GM18909 (cell line): Measurements from ENCODE around the gene SMARCD1.

Experiments used
- ATAC-seq: cut with Tn5 transposase; IDR thresholded peaks from one replicate; pipeline ENCODE4 v1.9.1; 2021; ENCODE audit warnings: mild to moderate bottlenecking; ENCODE audit not compliant: unreplicated experiment, poor library complexity

SMARCD1 gene

GRCh38 chr12:50056639-50056976, 28.5 kb upstream of the SMARCD1 start:
- ATAC-seq: no peak

GRCh38 chr12:50057000-50057841, 27.9 kb upstream of the SMARCD1 start, which contains the start of gene ASIC1:
ASIC1 (plus strand) TSS chr12:50057596; CDS start chr12:50058767, 1,171 bp downstream.
- no peak for ATAC-seq

GRCh38 chr12:50057896-50058670, 27.1 kb upstream of the SMARCD1 start:
- no peak for ATAC-seq

GRCh38 chr12:50058743-50059312, 26.3 kb upstream of the SMARCD1 start:
- no peak for ATAC-seq

GRCh38 chr12:50059440-50060119, 25.6 kb upstream of the SMARCD1 start:
- no peak for ATAC-seq

GRCh38 chr12:50060120-50060468, 25.0 kb upstream of the SMARCD1 start:
- no peak for ATAC-seq

- no peak for ATAC-seq
Measured at GRCh38 chr12:50061171-50061570, 24.0 kb upstream of the SMARCD1 start.

- no peak for ATAC-seq
Measured at GRCh38 chr12:50061946-50062686, 23.0 kb upstream of the SMARCD1 start.

GRCh38 chr12:50062728-50063460, 22.2 kb upstream of the SMARCD1 start:
- ATAC-seq: no peak

GRCh38 chr12:50065726-50066310, 19.3 kb upstream of the SMARCD1 start:
- no peak for ATAC-seq

- ATAC-seq: no peak
Measured at GRCh38 chr12:50066402-50066801, 18.7 kb upstream of the SMARCD1 start.

GRCh38 chr12:50069069-50069468, 16.1 kb upstream of the SMARCD1 start:
- ATAC-seq: no peak

- ATAC-seq: no peak
Measured at GRCh38 chr12:50069539-50069938, 15.6 kb upstream of the SMARCD1 start.

- ATAC-seq: no peak
Measured at GRCh38 chr12:50070314-50071060, 14.7 kb upstream of the SMARCD1 start.

- no peak for ATAC-seq
Measured at GRCh38 chr12:50072198-50072907, 12.8 kb upstream of the SMARCD1 start.

- ATAC-seq: no peak
Measured at GRCh38 chr12:50073206-50073605, 11.9 kb upstream of the SMARCD1 start.

- no peak for ATAC-seq
Measured at GRCh38 chr12:50073712-50074111, 11.4 kb upstream of the SMARCD1 start.
